KMS-11 (cell line): ENCODE measurements around the gene AKT3.
"Not testable (repeated sequence)": the region's sequence is repeated elsewhere in the genome, so short reads cannot be mapped to it uniquely, and the experiment has no call there.

ENCODE experiments used
- H2AFZ ChIP-seq: fragments of 200-600 bp; sonication (generic); 2 replicates; pipeline ENCODE4 v1.6.1; 2016; ENCODE audit warnings: antibody characterized with exemption, mixed run types, low read depth
- H3K27ac ChIP-seq: fragments of 200-600 bp; sonication (generic); 2 replicates; pipeline ENCODE4 v1.6.1; 2016; ENCODE audit warnings: mild to moderate bottlenecking, mixed run types
- H3K27me3 ChIP-seq: fragments of 200-600 bp; sonication (generic); 2 replicates; pipeline ENCODE4 v1.6.1; 2017; ENCODE audit warnings: mild to moderate bottlenecking, low read depth, mixed run types, moderate library complexity; ENCODE audit not compliant: insufficient read depth
- H3K36me3 ChIP-seq: fragments of 200-600 bp; sonication (generic); 2 replicates; pipeline ENCODE4 v1.6.1; 2017; ENCODE audit warnings: mild to moderate bottlenecking, mixed run types; ENCODE audit not compliant: insufficient read depth
- H3K4me1 ChIP-seq: fragments of 200-600 bp; sonication (generic); 2 replicates; pipeline ENCODE4 v1.6.1; 2016; ENCODE audit warnings: mild to moderate bottlenecking, low read depth, mixed run types; ENCODE audit not compliant: poor library complexity, severe bottlenecking
- H3K4me2 ChIP-seq: fragments of 200-600 bp; sonication (generic); 2 replicates; pipeline ENCODE4 v1.7.0; 2016; ENCODE audit warnings: mild to moderate bottlenecking, mixed run types
- H3K4me3 ChIP-seq: fragments of 200-600 bp; sonication (generic); IDR thresholded peaks from 2 replicates; pipeline ENCODE4 v1.6.1; 2017; ENCODE audit warnings: low read depth, low read length, mixed read lengths; ENCODE audit not compliant: insufficient read depth
- H3K79me2 ChIP-seq: fragments of 200-600 bp; sonication (generic); 2 replicates; pipeline ENCODE4 v1.6.1; 2016; ENCODE audit warnings: low read depth, mixed run types; ENCODE audit not compliant: insufficient read depth
- H3K9ac ChIP-seq: fragments of 200-600 bp; sonication (generic); 2 replicates; pipeline ENCODE4 v1.6.1; 2016; ENCODE audit warnings: mild to moderate bottlenecking, mixed run types
- H4K20me1 ChIP-seq: fragments of 200-600 bp; sonication (generic); 2 replicates; pipeline ENCODE4 v1.6.1; 2016; ENCODE audit warnings: mild to moderate bottlenecking, mixed run types; ENCODE audit not compliant: insufficient read depth
- CTCF ChIP-seq: fragments of 200-600 bp; sonication (generic); conservative IDR thresholded peaks from 2 replicates; pipeline ENCODE4 v1.6.1; 2017; ENCODE audit warnings: low read depth, mild to moderate bottlenecking, antibody characterized with exemption, low read length, moderate library complexity, mixed read lengths

The AKT3 gene

GRCh38 chr1:243595527-243596210 lies 254.4 kb downstream of the AKT3 start:
- Histone ChIP-seq H4K20me1 (no peaks in the 10 kb centered on the region), H3K9ac (peak overlapping the region; percentile 4; the same call in 1 of the 2 replicates), H3K4me3 (peak overlapping the region; percentile 81), H3K27me3 (no peaks in the 10 kb centered on the region), H2AFZ (no peak overlapping the region), H3K79me2 (no peaks in the 10 kb centered on the region), H3K4me1 (peaks cover 78% of the 10 kb centered on the region), H3K27ac (peak overlapping the region; percentile 80), H3K4me2 (peak overlapping the region; percentile 68), H3K36me3 (no peaks in the 10 kb centered on the region)
- no peak for TF ChIP-seq CTCF

GRCh38 chr1:243594455-243594854 lies 255.6 kb downstream of the AKT3 start:
- H3K79me2 ChIP-seq = no peaks in the 10 kb centered on the region
- no peak overlapping the region for H3K4me3 ChIP-seq
- no peak overlapping the region; the same call in 1 of the 2 replicates for H3K4me2 ChIP-seq
- no peak overlapping the region for H3K9ac ChIP-seq
- H2AFZ ChIP-seq = no peak overlapping the region
- H3K4me1 ChIP-seq = peaks cover 90% of the 10 kb centered on the region
- H3K27ac ChIP-seq = no peak overlapping the region; the same call in 1 of the 2 replicates
- no peaks in the 10 kb centered on the region for H4K20me1 ChIP-seq
- no peaks in the 10 kb centered on the region for H3K36me3 ChIP-seq
- no peaks in the 10 kb centered on the region for H3K27me3 ChIP-seq
- TF ChIP-seq CTCF = no peak

- peaks cover 84% of the 10 kb centered on the region for H3K4me1 ChIP-seq
- not testable (repeated sequence) for H3K27me3 ChIP-seq, H4K20me1 ChIP-seq, H3K36me3 ChIP-seq, H3K4me3 ChIP-seq, H3K79me2 ChIP-seq, H2AFZ ChIP-seq
- H3K4me2 ChIP-seq = peak overlapping the region; percentile 76
- H3K9ac ChIP-seq = peak overlapping the region; percentile 51; the same call in 1 of the 2 replicates
- H3K27ac ChIP-seq = peak overlapping the region; percentile 80
These were observed 260.8 kb downstream of the AKT3 start for GRCh38 chr1:243589286-243589685.

GRCh38 chr1:243587823-243588560 lies 262.1 kb downstream of the AKT3 start:
- Histone ChIP-seq H3K4me1 (peaks cover 75% of the 10 kb centered on the region), H3K9ac (peak overlapping the region; percentile 51; the same call in 1 of the 2 replicates), H3K79me2 (no peaks in the 10 kb centered on the region), H3K36me3 (no peaks in the 10 kb centered on the region), H3K4me2 (peak overlapping the region; percentile 76), H3K27me3 (no peaks in the 10 kb centered on the region), H4K20me1 (no peaks in the 10 kb centered on the region; the same call in 1 of the 2 replicates), H3K4me3 (no peak overlapping the region), H3K27ac (peak overlapping the region; percentile 80), H2AFZ (peak overlapping the region; percentile 36; the same call in 1 of the 2 replicates)
- no peak for TF ChIP-seq CTCF
